GM21619 (cell line): Measurements from ENCODE around the gene COL23A1.
"Not testable (repeated sequence)": the region's sequence is repeated elsewhere in the genome, so short reads cannot be mapped to it uniquely, and the experiment has no call there.

Source experiments
- ATAC-seq: cut with Tn5 transposase; IDR thresholded peaks from one replicate; pipeline ENCODE4 v1.9.1; 2021; ENCODE audit not compliant: unreplicated experiment

COL23A1 gene

DNA sequence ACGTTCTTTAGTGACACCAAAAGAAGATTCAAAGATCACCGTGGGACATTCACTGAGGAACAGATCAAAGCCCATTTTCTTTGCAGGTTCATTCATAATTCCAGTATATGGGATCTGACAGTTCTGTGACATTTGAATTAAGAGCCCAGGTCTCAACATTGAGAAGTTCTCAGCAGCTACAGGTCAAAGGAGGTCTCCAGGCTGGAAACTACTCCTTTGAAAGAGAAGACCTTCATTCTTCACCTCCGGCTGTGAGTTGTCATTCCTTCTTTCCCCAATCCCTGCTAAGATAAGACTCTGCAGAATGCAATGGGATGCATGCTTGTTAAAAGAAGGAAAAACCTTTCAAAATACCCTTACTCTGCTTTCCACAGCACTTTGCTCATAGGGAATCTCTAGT, 79.0 kb downstream of the COL23A1 start:
- ATAC-seq, result no peak

DNA sequence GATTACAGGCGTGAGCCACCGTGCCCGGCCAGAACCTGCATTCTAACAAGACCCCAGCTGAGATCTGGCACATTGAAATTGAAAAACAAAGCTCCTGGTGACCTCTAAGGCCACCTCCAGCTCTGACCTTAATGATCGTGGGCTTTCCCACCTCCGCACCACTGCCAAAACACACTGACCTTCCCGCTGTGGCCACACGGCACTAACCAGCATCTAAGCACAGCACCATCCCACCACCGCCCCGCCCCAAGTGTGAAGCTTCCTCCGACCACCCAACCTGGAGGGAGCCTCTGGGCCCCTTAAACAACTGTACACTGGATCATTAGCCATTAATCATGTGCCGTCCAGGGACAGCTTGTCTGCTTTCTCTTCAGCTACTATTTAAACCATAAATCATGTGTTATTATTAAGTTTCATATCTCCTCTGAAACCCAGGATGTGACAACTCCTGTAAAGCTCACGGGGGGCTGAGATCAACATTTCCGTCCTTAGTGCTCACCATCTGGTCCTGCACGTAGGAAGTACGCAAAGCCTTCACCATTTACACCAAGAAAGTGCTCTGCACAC, 80.6 kb downstream of the COL23A1 start:
- no peak for ATAC-seq

DNA sequence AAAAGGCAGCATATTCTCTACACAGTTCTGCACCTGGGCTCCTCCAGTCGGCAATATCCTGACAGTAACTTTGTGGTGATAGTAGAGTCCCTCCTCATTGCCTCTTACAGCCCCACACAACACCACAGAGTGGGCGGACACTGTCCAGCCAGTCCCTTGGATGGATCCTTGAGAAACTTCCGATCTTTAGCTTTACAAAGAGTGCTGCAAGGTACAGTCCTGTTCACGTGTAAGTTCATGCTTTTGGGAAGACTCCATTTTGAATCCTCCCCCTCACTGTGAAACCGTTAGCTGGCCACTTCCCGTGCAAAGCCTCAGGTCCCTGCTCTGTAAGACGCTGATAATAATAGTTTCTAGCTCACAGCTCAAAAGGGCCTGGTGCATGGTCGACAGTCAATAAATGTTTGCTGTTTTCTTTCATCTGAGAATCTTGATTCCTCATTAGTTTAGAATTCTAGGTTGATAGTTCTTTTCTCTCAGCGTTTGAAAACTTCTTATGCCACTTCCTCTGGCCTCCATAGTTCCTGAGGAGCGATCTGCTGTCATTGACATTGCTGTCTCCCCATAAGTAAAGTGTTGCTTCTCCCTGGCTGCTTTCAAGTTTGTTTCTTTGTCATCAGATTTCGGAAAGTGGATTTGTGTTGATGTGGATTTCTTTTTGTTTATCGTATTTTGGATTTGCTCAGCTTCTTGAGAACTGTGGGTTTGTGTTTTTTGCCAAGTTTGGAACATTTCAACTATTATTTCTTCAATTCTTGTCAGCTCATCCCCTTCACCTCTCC, 82.9 kb downstream of the COL23A1 start:
- ATAC-seq, result no peak

- ATAC-seq, result no peak
Measured at GRCh38 chr5:178505639-178506407, 84.4 kb downstream of the COL23A1 start.

DNA sequence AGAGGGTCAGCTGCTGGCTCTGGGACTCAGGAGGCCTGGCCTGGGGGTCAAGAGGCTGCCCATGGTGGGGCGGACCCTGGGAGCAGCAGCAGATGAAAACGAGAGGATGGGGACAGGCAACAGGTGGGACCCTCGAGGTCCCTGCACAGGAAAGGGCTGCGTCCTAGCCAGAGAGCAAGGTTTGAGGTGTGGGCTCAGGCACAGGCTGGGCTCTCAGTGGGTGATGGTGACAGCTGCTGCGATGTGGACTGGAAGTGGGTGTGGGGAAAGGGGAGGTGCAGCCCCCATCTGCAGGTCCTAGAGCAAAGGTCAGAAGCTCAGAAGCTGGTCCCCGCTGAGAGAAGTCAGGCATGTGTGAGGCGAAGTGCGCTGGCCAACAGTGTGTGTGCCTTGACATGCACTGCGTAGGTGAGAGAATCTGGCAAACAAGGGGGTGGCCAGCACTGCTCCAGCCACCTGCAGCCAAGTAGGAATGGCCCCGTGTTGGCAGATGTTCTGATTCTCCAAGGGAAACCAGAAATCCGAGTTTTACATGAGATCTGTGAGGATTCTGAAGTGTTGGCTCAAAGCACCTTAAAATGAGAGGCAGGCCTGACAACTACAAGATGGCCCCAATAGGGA, 85.7 kb downstream of the COL23A1 start:
- no peak for ATAC-seq

GRCh38 chr5:178502401-178503100, 87.6 kb downstream of the COL23A1 start:
- no peak for ATAC-seq

DNA sequence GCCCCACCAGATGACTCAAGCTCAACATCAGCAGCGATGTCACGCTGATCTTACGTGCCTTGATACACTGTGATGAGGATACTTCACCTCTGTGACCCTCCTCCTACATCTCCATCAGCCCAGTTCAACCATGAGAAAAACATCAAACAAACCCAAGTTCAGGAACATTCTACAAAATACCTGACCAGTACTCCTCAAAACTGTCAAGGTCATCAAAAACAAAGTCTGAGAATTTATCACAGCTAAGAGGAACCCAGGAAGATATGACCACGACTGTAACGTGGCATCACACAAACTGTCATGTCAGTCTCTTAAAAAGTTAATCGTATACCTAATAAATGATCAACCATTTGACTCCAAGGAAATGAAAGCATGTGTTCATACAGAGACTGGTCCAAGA, 90.8 kb downstream of the COL23A1 start:
- ATAC-seq, result no peak

GRCh38 chr5:178496642-178497041, 93.6 kb downstream of the COL23A1 start:
- no peak for ATAC-seq

DNA sequence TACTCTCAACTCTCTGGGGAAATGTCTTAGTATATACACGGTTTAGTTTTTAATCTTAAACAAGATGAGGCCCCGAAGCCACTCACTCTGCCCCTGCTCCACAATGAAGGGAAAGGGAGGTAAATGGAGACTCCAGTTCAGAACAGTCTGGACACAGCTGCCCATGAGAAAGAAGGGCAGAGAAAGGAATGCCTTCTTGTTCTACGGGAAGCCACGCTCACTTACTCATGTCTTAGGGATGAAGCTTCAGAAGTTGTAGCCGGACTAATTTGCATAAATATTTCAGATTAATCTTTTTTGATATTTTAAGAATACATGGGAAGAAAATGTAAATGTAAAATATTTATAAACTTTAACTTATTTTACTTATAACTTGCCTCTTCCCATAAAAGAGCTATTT, 94.0 kb downstream of the COL23A1 start:
- no peak for ATAC-seq

- no peak for ATAC-seq
Measured at GRCh38 chr5:178495706-178496105, 94.5 kb downstream of the COL23A1 start.

- no peak for ATAC-seq
Measured at GRCh38 chr5:178492278-178492677, 97.9 kb downstream of the COL23A1 start.

DNA sequence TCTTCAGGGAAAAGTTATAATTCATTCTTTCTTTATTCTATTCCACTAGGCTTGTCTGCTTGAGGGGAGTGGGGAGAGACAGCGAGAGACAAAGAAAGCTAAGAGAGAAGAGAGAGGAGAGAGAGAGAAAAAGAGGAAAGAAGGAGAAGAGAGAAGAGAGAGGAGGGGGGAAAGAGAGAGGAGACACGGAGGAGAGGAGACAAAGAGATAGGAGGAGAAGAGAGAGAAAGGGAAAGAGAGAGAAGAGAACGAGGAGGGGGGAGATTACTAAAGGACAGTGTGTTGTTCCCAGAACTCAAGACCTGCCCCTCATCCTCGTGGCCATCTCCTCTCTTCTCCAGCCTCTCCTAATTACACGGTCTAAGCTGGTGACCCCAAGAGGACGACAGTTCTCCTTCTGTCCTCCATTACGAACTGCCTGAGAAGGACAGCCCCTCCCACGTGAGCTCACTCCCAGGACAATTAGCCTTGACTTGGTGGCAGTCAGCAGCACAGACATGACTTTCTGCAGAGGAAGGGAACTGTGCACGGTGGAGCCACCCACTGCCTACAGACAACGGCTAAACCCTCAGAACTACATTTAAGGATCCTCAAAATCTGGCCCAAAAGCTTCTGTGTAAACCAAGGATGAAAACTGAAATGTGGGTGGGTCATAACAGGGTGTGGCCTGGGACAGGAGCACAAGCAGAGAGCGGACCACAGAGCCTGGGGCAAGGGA, 99.1 kb downstream of the COL23A1 start:
- ATAC-seq, result no peak

GRCh38 chr5:178489271-178489976, 100.8 kb downstream of the COL23A1 start:
- no peak for ATAC-seq

- ATAC-seq, result no peak
Measured at GRCh38 chr5:178488696-178489095, 101.5 kb downstream of the COL23A1 start.

DNA sequence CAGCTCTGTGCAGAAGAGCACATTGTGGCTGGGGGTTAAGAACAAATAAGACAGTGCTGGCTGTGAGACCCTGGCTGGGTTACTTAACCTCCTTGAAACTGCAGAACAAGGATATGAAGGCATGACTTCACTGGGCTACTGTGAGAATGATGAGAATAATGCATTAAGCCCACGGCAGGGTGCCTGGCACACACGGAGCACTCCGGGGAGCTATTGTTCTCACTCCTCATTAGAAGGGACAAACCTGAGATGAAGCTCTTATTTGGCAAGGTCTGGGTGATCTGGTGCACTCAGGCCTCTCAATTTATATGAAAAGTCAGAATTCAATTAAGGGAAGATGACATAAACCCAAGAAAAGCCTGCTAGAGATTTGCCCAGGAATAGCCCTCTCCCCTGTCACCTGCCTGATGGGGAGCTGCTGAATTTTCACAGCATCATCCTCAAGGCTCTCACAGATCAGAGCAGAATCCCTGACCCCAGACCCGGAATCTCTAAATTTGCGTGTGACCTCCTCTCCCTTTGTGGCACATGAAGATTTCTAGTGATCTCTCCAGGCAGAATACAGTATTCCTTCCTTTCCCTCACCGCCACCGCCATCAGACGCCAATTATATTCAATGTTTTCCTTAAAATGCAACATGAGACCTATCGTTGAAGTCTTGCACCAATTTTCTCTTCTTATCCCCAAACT, 102.1 kb downstream of the COL23A1 start:
- no peak for ATAC-seq

GRCh38 chr5:178486878-178487512, 103.2 kb downstream of the COL23A1 start:
- not testable (repeated sequence) for ATAC-seq

- ATAC-seq, result no peak
Measured at GRCh38 chr5:178486239-178486641, 104.0 kb downstream of the COL23A1 start.

DNA sequence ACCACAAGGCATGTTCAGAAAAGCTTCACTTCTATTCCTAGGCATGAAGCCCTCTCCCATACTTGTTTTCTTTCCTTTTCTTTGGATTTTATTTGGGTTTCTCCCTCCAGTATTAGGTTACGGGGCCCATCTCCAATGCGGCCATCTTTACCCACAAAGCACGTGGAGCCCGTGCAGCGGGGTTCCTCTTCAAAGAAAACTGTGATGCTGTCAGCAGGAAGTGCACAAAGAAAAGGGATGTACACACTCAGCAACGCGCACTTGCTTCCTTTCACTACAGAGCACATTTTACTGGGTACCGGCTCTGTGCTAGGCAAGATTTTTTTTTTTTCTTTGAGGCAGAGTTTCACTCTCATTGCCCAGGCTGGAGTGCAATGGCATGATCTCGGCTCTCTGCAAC, 106.6 kb downstream of the COL23A1 start:
- no peak for ATAC-seq

DNA sequence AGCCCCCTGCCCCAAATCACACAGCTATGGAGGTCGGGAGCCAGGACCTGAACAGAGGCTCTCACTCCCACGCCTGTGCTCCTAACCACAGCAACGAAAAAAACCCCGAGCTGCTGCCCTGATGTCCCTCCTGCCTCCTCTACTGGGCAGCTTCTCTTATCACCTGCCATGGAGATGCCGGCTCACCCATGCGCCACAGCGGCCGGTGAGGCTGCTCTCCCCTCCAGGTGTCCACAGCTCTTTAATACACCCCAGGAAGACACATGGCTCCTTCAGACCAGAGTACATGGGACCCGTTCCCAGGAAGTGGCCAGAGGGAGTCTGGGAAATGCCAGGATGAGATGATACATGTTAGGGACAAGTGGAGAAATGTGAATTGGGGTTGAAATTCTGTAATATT, 110.9 kb downstream of the COL23A1 start:
- no peak for ATAC-seq
